Adipose tissue (tissue), 3 donors: ENCODE results near the gene SELENOT. TPM values are rescaled to one million over a fixed set of nuclear protein-coding genes. Genes with fewer than 3 reads are reported as not detected.
"Not testable (repeated sequence)": the region's sequence is repeated elsewhere in the genome, so short reads cannot be mapped to it uniquely, and the experiment has no call there.

Experiments
- H3K27ac ChIP-seq: one replicate; pipeline ENCODE4 v1.5.1; 2013; ENCODE audit warnings: low read depth, low read length
- WGBS, 3 donors: extraction: QIAGEN DNeasy Blood & Tissue Kit; methylation state at CpG; one replicate each; pipeline ENCODE4 v1.1.7; 2013; 5-methylcytosine and 5-hydroxymethylcytosine counted together
- polyA plus RNA-seq, 3 donors: library from polyadenylated mRNA; stranded (reverse); fragments of 200-250 nt; gene quantifications; one replicate each; pipeline ENCODE4 v1.2.3, GENCODE V29; 2013
- donor health status: healthy with polysubstance abuse.
- donor health status: Bipolar disorder and iron deficiency.
- donor health status: healthy.

The SELENOT gene
- polyA plus RNA-seq, 3 donors, result 46.2 to 90.4 (median 57.5) TPM

GRCh38 chr3:150603980-150604319 lies 829 bp downstream of the SELENOT start:
- WGBS, 3 donors, result 0 to 1% (median 1%) methylated on average over 11 of the region's 11 CpGs

GRCh38 chr3:150605998-150606641 lies 3.0 kb downstream of the SELENOT start:
- 51 to 80% (median 61%) methylated on average over 9 of the region's 9 CpGs for WGBS, 3 donors
- no peak overlapping the region for H3K27ac ChIP-seq

More at GRCh38 chr3:150603980-150604319, 829 bp downstream of the SELENOT start:
- H3K27ac ChIP-seq, result peak overlapping the region; percentile 77

GRCh38 chr3:150607267-150608065 lies 4.3 kb downstream of the SELENOT start:
- 44 to 87% (median 80%) methylated on average over 8 of the region's 8 CpGs for WGBS, 3 donors
- no peak overlapping the region for H3K27ac ChIP-seq

GRCh38 chr3:150609988-150610387 lies 6.9 kb downstream of the SELENOT start:
- no peak overlapping the region for H3K27ac ChIP-seq
- 0% methylated on average over 1 of the region's 1 CpG for WGBS, 3 donors

GRCh38 chr3:150610785-150611184 lies 7.7 kb downstream of the SELENOT start:
- no peak overlapping the region for H3K27ac ChIP-seq
- WGBS, 3 donors, result 33 to 50% (median 40%) methylated on average over 1 of the region's 1 CpG

GRCh38 chr3:150611666-150612065 lies 8.5 kb downstream of the SELENOT start:
- H3K27ac ChIP-seq, result no peak overlapping the region
- WGBS, 3 donors, result 98 to 99% (median 98%) methylated on average over 34 of the region's 34 CpGs

- WGBS, 3 donors, result 84 to 97% (median 91%) methylated on average over 1 of the region's 1 CpG
Measured at GRCh38 chr3:150612494-150612893, 9.4 kb downstream of the SELENOT start.

GRCh38 chr3:150613034-150613433 lies 9.9 kb downstream of the SELENOT start:
- H3K27ac ChIP-seq, result no peak overlapping the region
- WGBS, 3 donors, result 96 to 99% (median 98%) methylated on average over 2 of the region's 2 CpGs

More at GRCh38 chr3:150612494-150612893, 9.4 kb downstream of the SELENOT start:
- H3K27ac ChIP-seq, result no peak overlapping the region

GRCh38 chr3:150613709-150614480 lies 10.8 kb downstream of the SELENOT start:
- WGBS, 3 donors, result 92 to 95% (median 95%) methylated on average over 2 of the region's 2 CpGs
- no peak overlapping the region for H3K27ac ChIP-seq

GRCh38 chr3:150620002-150620689 lies 17.0 kb downstream of the SELENOT start:
- no peak overlapping the region for H3K27ac ChIP-seq
- 83 to 90% (median 88%) methylated on average over 7 of the region's 7 CpGs for WGBS, 3 donors

- H3K27ac ChIP-seq, result not testable (repeated sequence)
Measured at GRCh38 chr3:150622955-150623354, 19.8 kb downstream of the SELENOT start.

- 96 to 100% (median 100%) methylated on average over 1 of the region's 1 CpG for WGBS, 3 donors
- H3K27ac ChIP-seq, result no peak overlapping the region
Measured at GRCh38 chr3:150623945-150624344, 20.8 kb downstream of the SELENOT start.

- no peak overlapping the region for H3K27ac ChIP-seq
- WGBS, 3 donors, result 95 to 100% (median 100%) methylated on average over 2 of the region's 2 CpGs
Measured at GRCh38 chr3:150626148-150626930, 23.2 kb downstream of the SELENOT start.

- 75 to 83% (median 77%) methylated on average over 2 of the region's 2 CpGs for WGBS, 3 donors
- no peak overlapping the region for H3K27ac ChIP-seq
Measured at GRCh38 chr3:150627557-150627956, 24.4 kb downstream of the SELENOT start.

- 91 to 94% (median 93%) methylated on average over 7 of the region's 7 CpGs for WGBS, 3 donors
Measured at GRCh38 chr3:150631515-150632221, 28.5 kb downstream of the SELENOT start.

GRCh38 chr3:150635076-150635475 lies 32.0 kb downstream of the SELENOT start:
- no peak overlapping the region for H3K27ac ChIP-seq
- WGBS, 3 donors, result 63 to 71% (median 64%) methylated on average over 6 of the region's 6 CpGs

More at GRCh38 chr3:150631515-150632221, 28.5 kb downstream of the SELENOT start:
- H3K27ac ChIP-seq, result no peak overlapping the region

- no peak overlapping the region for H3K27ac ChIP-seq
- WGBS, 3 donors, result 60 to 90% (median 82%) methylated on average over 1 of the region's 1 CpG
Measured at GRCh38 chr3:150635526-150635925, 32.4 kb downstream of the SELENOT start.
